GM23338 (cell line): ENCODE measurements around the gene PDE10A. TPM values are rescaled to one million over a fixed set of nuclear protein-coding genes. Genes with fewer than 3 reads are reported as not detected.

Experiments
- ATAC-seq: fragments of 200-7000 bp; cut with Tn5 transposase; 3 replicates; pipeline ENCODE4 v1.9.1; 2020
- DNase-seq: peaks from one replicate; pipeline ENCODE4 v3.0.0-alpha.2; 2015; ENCODE audit warnings: low spot score
- H2AFZ ChIP-seq: fragments of 200-600 bp; sonication (generic); 2 replicates; pipeline ENCODE4 v1.8.0; 2016; ENCODE audit warnings: antibody characterized with exemption, mild to moderate bottlenecking, moderate library complexity
- H3F3A ChIP-seq: fragments of 200-600 bp; sonication (generic); replicated peaks from 2 replicates; pipeline ENCODE4 v1.8.0; 2017; ENCODE audit warnings: antibody characterized with exemption, mixed run types, low read depth
- H3K27ac ChIP-seq: fragments of 200-600 bp; sonication (generic); 2 replicates; pipeline ENCODE4 v1.6.1; 2016; ENCODE audit warnings: low read depth
- H3K27me3 ChIP-seq: fragments of 200-600 bp; sonication (generic); 2 replicates; pipeline ENCODE4 v1.8.0; 2016; ENCODE audit warnings: mild to moderate bottlenecking, mixed run types, moderate library complexity; ENCODE audit not compliant: insufficient read depth
- H3K36me3 ChIP-seq: fragments of 200-600 bp; sonication (generic); 2 replicates; pipeline ENCODE4 v1.8.0; 2016; ENCODE audit warnings: mild to moderate bottlenecking; ENCODE audit not compliant: insufficient read depth
- H3K4me1 ChIP-seq: fragments of 200-600 bp; sonication (generic); 2 replicates; pipeline ENCODE4 v1.8.0; 2016; ENCODE audit warnings: mild to moderate bottlenecking, moderate library complexity; ENCODE audit not compliant: insufficient read depth
- H3K4me2 ChIP-seq: fragments of 200-600 bp; sonication (generic); 2 replicates; pipeline ENCODE4 v1.7.1; 2017; ENCODE audit warnings: mixed run types
- H3K4me3 ChIP-seq: fragments of 200-600 bp; sonication (generic); 2 replicates; pipeline ENCODE4 v1.6.1; 2016; ENCODE audit warnings: mixed run types
- H3K79me2 ChIP-seq: fragments of 200-600 bp; sonication (generic); replicated peaks from 2 replicates; pipeline ENCODE4 v1.8.0; 2017; ENCODE audit warnings: mild to moderate bottlenecking; ENCODE audit not compliant: insufficient read depth
- H3K9me2 ChIP-seq: fragments of 200-600 bp; sonication (generic); 2 replicates; pipeline ENCODE4 v1.8.0; 2017; ENCODE audit not compliant: insufficient read depth
- H4K20me1 ChIP-seq: fragments of 200-600 bp; sonication (generic); replicated peaks from 2 replicates; pipeline ENCODE4 v1.8.0; 2017; ENCODE audit warnings: mild to moderate bottlenecking; ENCODE audit not compliant: insufficient read depth
- H3K27ac Mint-ChIP-seq: 2 replicates; pipeline ENCODE4 v1.8.0; 2020; ENCODE audit warnings: inconsistent platforms, mild to moderate bottlenecking, moderate library complexity, mixed read lengths
- H3K27me3 Mint-ChIP-seq: 3 replicates; pipeline ENCODE4 v1.8.0; 2022; ENCODE audit warnings: low read depth, mild to moderate bottlenecking, moderate library complexity, mixed read lengths, inconsistent platforms; ENCODE audit not compliant: insufficient read depth, poor library complexity
- H3K36me3 Mint-ChIP-seq: 3 replicates; pipeline ENCODE4 v1.8.0; 2021; ENCODE audit warnings: low read depth, mild to moderate bottlenecking, inconsistent platforms, moderate library complexity, mixed read lengths
- H3K4me1 Mint-ChIP-seq: 3 replicates; pipeline ENCODE4 v1.8.0; 2020; ENCODE audit warnings: mild to moderate bottlenecking, inconsistent platforms, mixed read lengths
- H3K4me3 Mint-ChIP-seq: 3 replicates; pipeline ENCODE4 v1.8.0; 2021; ENCODE audit warnings: moderate library complexity, mild to moderate bottlenecking, inconsistent platforms, mixed read lengths
- H3K9me3 Mint-ChIP-seq: 3 replicates; pipeline ENCODE4 v1.8.0; 2020; ENCODE audit warnings: moderate library complexity, mild to moderate bottlenecking, inconsistent platforms, mixed read lengths
- CREB1 ChIP-seq: fragments of 250-450 bp; sonication (Bioruptor Pico); IDR thresholded peaks from 2 replicates; pipeline ENCODE4 v1.5.0; 2020; ENCODE audit warnings: low read depth, mild to moderate bottlenecking, moderate library complexity
- EZH2 ChIP-seq: fragments of 200-600 bp; sonication (generic); IDR thresholded peaks from one replicate; pipeline ENCODE4 v1.8.0; 2017; ENCODE audit warnings: antibody characterized with exemption, mild to moderate bottlenecking, low read depth; ENCODE audit not compliant: unreplicated experiment
- EZH2phosphoT487 ChIP-seq: fragments of 200-600 bp; sonication (generic); IDR thresholded peaks from one replicate; pipeline ENCODE4 v1.8.1; 2018; ENCODE audit warnings: antibody characterized with exemption; ENCODE audit not compliant: unreplicated experiment
- JUNB ChIP-seq: IDR thresholded peaks from one replicate; pipeline ENCODE4 v1.6.1; 2016; ENCODE audit warnings: antibody characterized with exemption; ENCODE audit not compliant: unreplicated experiment
- NANOG ChIP-seq: IDR thresholded peaks from 2 replicates; pipeline ENCODE4 v1.6.1; 2016; ENCODE audit warnings: antibody characterized with exemption, borderline replicate concordance
- POLR2AphosphoS5 ChIP-seq: IDR thresholded peaks from 2 replicates; pipeline ENCODE4 v1.6.1; 2016; ENCODE audit warnings: antibody characterized with exemption, low read depth
- STAT1 ChIP-seq: IDR thresholded peaks from one replicate; pipeline ENCODE4 v1.6.1; 2016; ENCODE audit warnings: antibody characterized with exemption; ENCODE audit not compliant: unreplicated experiment
- ZNF114 ChIP-seq: fragments of 250-450 bp; sonication (Bioruptor Pico); IDR thresholded peaks from 2 replicates; pipeline ENCODE4 v1.5.0; 2020; ENCODE audit warnings: mild to moderate bottlenecking, moderate library complexity
- ZNF331 ChIP-seq: fragments of 250-450 bp; sonication (Bioruptor Pico); IDR thresholded peaks from 2 replicates; pipeline ENCODE4 v1.5.0; 2020; ENCODE audit warnings: low read depth, mild to moderate bottlenecking, moderate library complexity
- polyA plus RNA-seq: library from polyadenylated mRNA; unstranded; fragments of >200 nt; fragmentation: Nextera tagmentation; extraction: Ambion mirVana; gene quantifications from 2 replicates; pipeline ENCODE4 v1.2.1, GENCODE V29; 2016
- total RNA-seq: library from RNA; depleted of rRNA; stranded (reverse); fragments of >200 nt; shearing (Covaris generic); gene quantifications from 2 replicates; pipeline ENCODE4 v1.2.3, GENCODE V29; 2014
- TF ChIP-seq, protein P1 (sequence below): IDR thresholded peaks from 2 replicates; pipeline ENCODE4 v1.6.1; 2016; ENCODE audit warnings: antibody characterized with exemption
- TF ChIP-seq, protein P2 (sequence below): fragments of 250-450 bp; sonication (Bioruptor Pico); IDR thresholded peaks from 2 replicates; pipeline ENCODE4 v1.5.0; 2020; ENCODE audit warnings: mild to moderate bottlenecking, moderate library complexity
- TF ChIP-seq, protein P3 (sequence below), 2 experiments: fragments of 200-600 bp in 1 of 2; sonication (generic) in 1 of 2; conservative IDR thresholded peaks; 2 replicates each; pipeline versions ENCODE4 v1.5.1 to v1.6.1; 2016 to 2017; ENCODE audit warnings: antibody characterized with exemption in 2 of 2, low read depth in 2 of 2, mild to moderate bottlenecking in 2 of 2, moderate library complexity in 1 of 2
- TF ChIP-seq, protein P4 (sequence below): IDR thresholded peaks from one replicate; pipeline ENCODE4 v1.6.1; 2018; ENCODE audit warnings: antibody characterized with exemption; ENCODE audit not compliant: unreplicated experiment

The PDE10A gene
- total and polyA plus RNA-seq, 2 experiments from 2014 or later = 0.50 to 3.9 TPM

DNA sequence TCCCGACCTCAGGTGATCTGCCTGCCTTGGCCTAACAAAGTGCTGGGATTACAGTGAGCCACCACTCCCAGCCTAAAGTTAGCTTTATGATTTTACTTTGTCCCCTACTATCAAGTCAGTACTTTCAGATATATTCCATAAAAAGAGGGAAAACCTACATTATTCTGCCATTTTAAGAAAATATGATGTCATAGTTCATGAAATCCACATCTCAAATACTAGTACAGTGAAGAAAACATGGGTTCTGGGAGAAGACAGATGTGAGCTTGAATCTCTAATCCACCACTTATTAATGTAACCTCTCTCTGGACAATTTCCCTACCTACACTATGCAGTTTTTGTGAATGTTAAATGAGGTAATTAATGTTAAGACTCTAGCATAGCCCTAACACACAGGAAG, 74.5 kb downstream of the PDE10A start:
- Histone ChIP-seq H3K36me3 (no peaks in the 10 kb centered on the region), H3K27ac (no peak overlapping the region), H3K27me3 (no peaks in the 10 kb centered on the region), H2AFZ (no peak overlapping the region), H3K79me2 (no peaks in the 10 kb centered on the region), H3K4me2 (no peak overlapping the region), H3K9me2 (no peaks in the 10 kb centered on the region), H3F3A (no peaks in the 10 kb centered on the region), H4K20me1 (no peaks in the 10 kb centered on the region), H3K4me1 (no peaks in the 10 kb centered on the region), H3K4me3 (no peak overlapping the region)
- 0 out of 3 replicates have a peak, but pooled peaks cover 11% of the 10 kb centered on the region for H3K36me3 Mint-ChIP-seq
- H3K4me1 Mint-ChIP-seq = peaks cover 6% of the 10 kb centered on the region
- peaks cover 10% of the 10 kb centered on the region; the same call in 2 of the 3 replicates for H3K9me3 Mint-ChIP-seq
- ATAC-seq (no peak), DNase-seq (no peak)
- TF ChIP-seq STAT1 (no peak), EZH2phosphoT487 (no peak), CREB1 (CRISPR knock-in tag) (no peak), ZNF331 (CRISPR knock-in tag) (no peak), JUNB (no peak), EZH2 (no peak), POLR2AphosphoS5 (no peak), NANOG (no peak), ZNF114 (CRISPR knock-in tag) (no peak)
- TF ChIP-seq, protein P1, sequence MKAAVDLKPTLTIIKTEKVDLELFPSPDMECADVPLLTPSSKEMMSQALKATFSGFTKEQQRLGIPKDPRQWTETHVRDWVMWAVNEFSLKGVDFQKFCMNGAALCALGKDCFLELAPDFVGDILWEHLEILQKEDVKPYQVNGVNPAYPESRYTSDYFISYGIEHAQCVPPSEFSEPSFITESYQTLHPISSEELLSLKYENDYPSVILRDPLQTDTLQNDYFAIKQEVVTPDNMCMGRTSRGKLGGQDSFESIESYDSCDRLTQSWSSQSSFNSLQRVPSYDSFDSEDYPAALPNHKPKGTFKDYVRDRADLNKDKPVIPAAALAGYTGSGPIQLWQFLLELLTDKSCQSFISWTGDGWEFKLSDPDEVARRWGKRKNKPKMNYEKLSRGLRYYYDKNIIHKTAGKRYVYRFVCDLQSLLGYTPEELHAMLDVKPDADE = no peak
- TF ChIP-seq, protein P2, sequence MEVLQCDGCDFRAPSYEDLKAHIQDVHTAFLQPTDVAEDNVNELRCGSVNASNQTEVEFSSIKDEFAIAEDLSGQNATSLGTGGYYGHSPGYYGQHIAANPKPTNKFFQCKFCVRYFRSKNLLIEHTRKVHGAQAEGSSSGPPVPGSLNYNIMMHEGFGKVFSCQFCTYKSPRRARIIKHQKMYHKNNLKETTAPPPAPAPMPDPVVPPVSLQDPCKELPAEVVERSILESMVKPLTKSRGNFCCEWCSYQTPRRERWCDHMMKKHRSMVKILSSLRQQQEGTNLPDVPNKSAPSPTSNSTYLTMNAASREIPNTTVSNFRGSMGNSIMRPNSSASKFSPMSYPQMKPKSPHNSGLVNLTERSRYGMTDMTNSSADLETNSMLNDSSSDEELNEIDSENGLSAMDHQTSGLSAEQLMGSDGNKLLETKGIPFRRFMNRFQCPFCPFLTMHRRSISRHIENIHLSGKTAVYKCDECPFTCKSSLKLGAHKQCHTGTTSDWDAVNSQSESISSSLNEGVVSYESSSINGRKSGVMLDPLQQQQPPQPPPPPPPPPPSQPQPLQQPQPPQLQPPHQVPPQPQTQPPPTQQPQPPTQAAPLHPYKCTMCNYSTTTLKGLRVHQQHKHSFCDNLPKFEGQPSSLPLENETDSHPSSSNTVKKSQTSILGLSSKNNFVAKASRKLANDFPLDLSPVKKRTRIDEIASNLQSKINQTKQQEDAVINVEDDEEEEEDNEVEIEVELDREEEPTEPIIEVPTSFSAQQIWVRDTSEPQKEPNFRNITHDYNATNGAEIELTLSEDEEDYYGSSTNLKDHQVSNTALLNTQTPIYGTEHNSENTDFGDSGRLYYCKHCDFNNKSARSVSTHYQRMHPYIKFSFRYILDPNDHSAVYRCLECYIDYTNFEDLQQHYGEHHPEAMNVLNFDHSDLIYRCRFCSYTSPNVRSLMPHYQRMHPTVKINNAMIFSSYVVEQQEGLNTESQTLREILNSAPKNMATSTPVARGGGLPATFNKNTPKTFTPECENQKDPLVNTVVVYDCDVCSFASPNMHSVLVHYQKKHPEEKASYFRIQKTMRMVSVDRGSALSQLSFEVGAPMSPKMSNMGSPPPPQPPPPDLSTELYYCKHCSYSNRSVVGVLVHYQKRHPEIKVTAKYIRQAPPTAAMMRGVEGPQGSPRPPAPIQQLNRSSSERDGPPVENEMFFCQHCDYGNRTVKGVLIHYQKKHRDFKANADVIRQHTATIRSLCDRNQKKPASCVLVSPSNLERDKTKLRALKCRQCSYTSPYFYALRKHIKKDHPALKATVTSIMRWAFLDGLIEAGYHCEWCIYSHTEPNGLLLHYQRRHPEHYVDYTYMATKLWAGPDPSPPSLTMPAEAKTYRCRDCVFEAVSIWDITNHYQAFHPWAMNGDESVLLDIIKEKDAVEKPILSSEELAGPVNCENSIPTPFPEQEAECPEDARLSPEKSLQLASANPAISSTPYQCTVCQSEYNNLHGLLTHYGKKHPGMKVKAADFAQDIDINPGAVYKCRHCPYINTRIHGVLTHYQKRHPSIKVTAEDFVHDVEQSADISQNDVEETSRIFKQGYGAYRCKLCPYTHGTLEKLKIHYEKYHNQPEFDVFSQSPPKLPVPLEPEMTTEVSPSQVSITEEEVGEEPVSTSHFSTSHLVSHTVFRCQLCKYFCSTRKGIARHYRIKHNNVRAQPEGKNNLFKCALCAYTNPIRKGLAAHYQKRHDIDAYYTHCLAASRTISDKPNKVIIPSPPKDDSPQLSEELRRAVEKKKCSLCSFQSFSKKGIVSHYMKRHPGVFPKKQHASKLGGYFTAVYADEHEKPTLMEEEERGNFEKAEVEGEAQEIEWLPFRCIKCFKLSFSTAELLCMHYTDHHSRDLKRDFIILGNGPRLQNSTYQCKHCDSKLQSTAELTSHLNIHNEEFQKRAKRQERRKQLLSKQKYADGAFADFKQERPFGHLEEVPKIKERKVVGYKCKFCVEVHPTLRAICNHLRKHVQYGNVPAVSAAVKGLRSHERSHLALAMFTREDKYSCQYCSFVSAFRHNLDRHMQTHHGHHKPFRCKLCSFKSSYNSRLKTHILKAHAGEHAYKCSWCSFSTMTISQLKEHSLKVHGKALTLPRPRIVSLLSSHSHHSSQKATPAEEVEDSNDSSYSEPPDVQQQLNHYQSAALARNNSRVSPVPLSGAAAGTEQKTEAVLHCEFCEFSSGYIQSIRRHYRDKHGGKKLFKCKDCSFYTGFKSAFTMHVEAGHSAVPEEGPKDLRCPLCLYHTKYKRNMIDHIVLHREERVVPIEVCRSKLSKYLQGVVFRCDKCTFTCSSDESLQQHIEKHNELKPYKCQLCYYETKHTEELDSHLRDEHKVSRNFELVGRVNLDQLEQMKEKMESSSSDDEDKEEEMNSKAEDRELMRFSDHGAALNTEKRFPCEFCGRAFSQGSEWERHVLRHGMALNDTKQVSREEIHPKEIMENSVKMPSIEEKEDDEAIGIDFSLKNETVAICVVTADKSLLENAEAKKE = no peak
- TF ChIP-seq, protein P3, sequence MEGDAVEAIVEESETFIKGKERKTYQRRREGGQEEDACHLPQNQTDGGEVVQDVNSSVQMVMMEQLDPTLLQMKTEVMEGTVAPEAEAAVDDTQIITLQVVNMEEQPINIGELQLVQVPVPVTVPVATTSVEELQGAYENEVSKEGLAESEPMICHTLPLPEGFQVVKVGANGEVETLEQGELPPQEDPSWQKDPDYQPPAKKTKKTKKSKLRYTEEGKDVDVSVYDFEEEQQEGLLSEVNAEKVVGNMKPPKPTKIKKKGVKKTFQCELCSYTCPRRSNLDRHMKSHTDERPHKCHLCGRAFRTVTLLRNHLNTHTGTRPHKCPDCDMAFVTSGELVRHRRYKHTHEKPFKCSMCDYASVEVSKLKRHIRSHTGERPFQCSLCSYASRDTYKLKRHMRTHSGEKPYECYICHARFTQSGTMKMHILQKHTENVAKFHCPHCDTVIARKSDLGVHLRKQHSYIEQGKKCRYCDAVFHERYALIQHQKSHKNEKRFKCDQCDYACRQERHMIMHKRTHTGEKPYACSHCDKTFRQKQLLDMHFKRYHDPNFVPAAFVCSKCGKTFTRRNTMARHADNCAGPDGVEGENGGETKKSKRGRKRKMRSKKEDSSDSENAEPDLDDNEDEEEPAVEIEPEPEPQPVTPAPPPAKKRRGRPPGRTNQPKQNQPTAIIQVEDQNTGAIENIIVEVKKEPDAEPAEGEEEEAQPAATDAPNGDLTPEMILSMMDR (conservative IDR thresholded peaks at IDR 0.05; ENCODE audit: low read depth in 2 of 2) = no peak
- TF ChIP-seq, protein P4, sequence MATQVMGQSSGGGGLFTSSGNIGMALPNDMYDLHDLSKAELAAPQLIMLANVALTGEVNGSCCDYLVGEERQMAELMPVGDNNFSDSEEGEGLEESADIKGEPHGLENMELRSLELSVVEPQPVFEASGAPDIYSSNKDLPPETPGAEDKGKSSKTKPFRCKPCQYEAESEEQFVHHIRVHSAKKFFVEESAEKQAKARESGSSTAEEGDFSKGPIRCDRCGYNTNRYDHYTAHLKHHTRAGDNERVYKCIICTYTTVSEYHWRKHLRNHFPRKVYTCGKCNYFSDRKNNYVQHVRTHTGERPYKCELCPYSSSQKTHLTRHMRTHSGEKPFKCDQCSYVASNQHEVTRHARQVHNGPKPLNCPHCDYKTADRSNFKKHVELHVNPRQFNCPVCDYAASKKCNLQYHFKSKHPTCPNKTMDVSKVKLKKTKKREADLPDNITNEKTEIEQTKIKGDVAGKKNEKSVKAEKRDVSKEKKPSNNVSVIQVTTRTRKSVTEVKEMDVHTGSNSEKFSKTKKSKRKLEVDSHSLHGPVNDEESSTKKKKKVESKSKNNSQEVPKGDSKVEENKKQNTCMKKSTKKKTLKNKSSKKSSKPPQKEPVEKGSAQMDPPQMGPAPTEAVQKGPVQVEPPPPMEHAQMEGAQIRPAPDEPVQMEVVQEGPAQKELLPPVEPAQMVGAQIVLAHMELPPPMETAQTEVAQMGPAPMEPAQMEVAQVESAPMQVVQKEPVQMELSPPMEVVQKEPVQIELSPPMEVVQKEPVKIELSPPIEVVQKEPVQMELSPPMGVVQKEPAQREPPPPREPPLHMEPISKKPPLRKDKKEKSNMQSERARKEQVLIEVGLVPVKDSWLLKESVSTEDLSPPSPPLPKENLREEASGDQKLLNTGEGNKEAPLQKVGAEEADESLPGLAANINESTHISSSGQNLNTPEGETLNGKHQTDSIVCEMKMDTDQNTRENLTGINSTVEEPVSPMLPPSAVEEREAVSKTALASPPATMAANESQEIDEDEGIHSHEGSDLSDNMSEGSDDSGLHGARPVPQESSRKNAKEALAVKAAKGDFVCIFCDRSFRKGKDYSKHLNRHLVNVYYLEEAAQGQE = no peak
- no peak overlapping the region for H3K4me3 Mint-ChIP-seq
- H3K27me3 Mint-ChIP-seq = peaks cover 2% of the 10 kb centered on the region
- no peak overlapping the region for H3K27ac Mint-ChIP-seq
